B cell (primary cell): Measurements from ENCODE around the gene PARN.

Source experiments
- CTCF ChIP-seq: fragments of 200-600 bp; IDR thresholded peaks from one replicate; pipeline ENCODE4 v1.8.0; 2022; ENCODE audit warnings: antibody characterized with exemption, mild to moderate bottlenecking
- EZH2 ChIP-seq: IDR thresholded peaks from 2 replicates; pipeline ENCODE4 v1.6.1; 2012; ENCODE audit warnings: borderline replicate concordance, low read depth, mild to moderate bottlenecking, moderate library complexity, low read length; ENCODE audit not compliant: insufficient read depth, poor library complexity, severe bottlenecking

GRCh38 chr16:14539631-14540030 lies 90.4 kb downstream of the PARN start:
- TF ChIP-seq CTCF (no peak), EZH2 (no peak)
